HuH-7.5 (cell line): ENCODE measurements around the gene SNRPA1.

Source experiments
- DNase-seq: peaks from one replicate; pipeline ENCODE4 v3.0.0; 2011; ENCODE audit warnings: low spot score

The SNRPA1 gene

GRCh38 chr15:101294731-101295606, at the start of gene SNRPA1:
TSS of gene SNRPA1 (minus strand) at chr15:101295248. CDS start at chr15:101295178, 70 bp downstream.
- peak; percentile 93 for DNase-seq

- no peak for DNase-seq
Measured at GRCh38 chr15:101342056-101342455, 47.0 kb upstream of the SNRPA1 start.

DNA sequence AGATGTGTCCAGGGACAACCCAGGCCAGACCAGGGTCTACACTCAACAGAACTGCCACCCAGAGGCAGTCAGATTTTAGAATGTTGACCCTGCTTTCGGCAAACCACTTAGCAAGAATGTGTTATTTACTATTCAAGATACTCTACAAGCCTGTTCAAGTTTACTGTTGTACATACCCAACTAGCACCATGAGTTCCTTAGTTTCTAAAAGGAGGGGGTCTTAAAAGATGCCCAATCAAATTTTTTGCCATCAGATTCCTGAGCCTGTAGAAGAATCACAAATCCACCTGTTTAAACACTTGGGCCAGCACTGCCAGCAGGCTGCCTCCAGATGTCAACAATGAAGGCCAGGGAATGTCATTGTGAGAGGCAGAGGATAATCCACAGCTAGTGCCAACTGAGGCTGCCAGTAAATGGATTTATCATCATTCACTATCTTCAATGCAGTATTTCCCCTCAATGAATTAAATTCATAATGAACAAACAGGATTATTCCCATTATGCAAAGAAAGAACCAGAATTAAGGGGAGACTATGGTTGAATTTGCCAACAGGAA, 43.5 kb upstream of the SNRPA1 start:
- DNase-seq = no peak

- no peak for DNase-seq
Measured at GRCh38 chr15:101337976-101338375, 42.9 kb upstream of the SNRPA1 start.

- peak; percentile 65 for DNase-seq
Measured at GRCh38 chr15:101333907-101334789, 39.1 kb upstream of the SNRPA1 start.

GRCh38 chr15:101332061-101332467, 37.0 kb upstream of the SNRPA1 start:
- no peak for DNase-seq

- DNase-seq = no peak
Measured at GRCh38 chr15:101329867-101330380, 34.9 kb upstream of the SNRPA1 start.

- no peak for DNase-seq
Measured at GRCh38 chr15:101329309-101329863, 34.3 kb upstream of the SNRPA1 start.

DNA sequence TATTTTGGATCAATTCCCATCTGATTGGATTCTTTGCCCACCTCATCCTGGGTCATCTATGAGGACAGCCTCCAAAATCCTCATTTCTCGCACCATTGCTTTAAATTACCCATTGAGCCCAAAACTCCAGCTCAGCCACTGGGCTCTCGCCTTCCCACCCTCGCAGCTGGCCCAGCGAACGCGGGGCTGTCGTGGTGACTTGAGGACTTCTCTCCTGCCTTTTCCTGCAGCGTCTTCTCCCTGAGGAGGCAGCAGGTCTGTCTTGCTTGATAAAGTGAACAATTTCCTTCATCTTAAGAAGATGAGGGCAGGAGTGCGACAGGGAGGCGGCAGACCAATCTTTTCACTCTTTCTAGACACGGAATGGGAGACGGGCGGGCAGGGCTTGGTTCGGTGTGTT, 33.0 kb upstream of the SNRPA1 start:
- no peak for DNase-seq

DNA sequence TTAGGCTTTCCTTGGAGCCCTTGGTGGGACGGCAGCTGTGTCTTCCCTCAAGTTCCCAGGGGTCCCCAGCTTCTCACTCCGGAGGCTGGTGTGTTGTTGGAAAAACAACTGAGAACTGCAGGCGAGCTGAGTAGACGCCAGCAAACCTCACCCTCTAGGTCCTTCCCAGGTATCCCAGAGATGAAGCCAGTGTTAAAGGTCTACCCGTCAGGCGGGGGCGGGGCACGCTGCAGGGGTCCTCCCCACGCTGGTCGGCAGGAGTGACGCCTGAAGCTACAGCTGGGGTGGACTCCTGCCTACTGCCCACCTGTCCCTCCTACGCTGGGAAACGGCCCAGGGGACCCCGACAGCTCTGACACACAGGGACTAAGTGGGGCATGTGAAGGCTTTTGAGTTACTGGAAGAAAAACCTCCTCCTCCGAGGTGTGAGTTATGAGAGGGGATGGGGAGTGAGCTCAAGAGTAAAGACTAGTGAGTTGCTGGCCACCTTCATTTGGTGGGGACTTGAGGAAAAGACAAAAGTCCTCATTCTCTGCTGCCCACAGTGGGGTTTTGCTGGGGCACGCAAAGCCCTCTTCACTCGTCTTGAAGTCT, 32.2 kb upstream of the SNRPA1 start:
- no peak for DNase-seq

DNA sequence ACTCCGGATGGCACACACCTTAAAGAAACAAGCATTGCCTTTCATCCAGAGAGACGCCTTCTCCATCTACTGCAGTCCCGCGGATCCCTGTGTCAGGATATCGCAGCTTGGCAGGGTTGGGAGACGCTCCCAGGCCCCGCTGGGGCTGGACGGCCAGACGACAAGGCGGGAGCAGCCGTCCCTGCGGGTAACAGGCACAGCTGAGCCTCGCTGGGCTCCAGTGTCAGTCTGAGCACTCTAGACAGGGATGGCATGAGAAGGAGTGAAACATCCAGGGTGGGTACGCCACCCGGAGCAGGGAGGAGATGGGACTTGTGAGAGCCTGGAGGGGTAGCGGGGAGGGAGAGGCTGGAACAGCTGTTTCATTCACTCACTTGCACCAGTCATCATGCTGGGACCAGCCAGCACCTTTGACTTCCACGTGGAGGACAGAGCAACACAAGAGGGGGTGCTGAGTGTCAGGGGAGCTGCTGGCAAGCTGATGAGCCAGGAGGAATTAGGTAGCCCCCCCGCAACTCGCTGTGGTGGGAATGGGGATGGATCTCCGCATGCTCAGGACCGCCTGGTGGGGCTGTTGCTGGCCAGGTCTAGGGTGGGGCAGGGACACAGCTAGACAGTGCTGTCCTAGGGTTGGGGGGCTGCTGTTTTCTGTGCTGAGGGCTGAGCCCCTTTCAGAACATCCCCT, 31.6 kb upstream of the SNRPA1 start:
- DNase-seq = no peak

GRCh38 chr15:101326026-101326315, 30.9 kb upstream of the SNRPA1 start:
- no peak for DNase-seq

DNA sequence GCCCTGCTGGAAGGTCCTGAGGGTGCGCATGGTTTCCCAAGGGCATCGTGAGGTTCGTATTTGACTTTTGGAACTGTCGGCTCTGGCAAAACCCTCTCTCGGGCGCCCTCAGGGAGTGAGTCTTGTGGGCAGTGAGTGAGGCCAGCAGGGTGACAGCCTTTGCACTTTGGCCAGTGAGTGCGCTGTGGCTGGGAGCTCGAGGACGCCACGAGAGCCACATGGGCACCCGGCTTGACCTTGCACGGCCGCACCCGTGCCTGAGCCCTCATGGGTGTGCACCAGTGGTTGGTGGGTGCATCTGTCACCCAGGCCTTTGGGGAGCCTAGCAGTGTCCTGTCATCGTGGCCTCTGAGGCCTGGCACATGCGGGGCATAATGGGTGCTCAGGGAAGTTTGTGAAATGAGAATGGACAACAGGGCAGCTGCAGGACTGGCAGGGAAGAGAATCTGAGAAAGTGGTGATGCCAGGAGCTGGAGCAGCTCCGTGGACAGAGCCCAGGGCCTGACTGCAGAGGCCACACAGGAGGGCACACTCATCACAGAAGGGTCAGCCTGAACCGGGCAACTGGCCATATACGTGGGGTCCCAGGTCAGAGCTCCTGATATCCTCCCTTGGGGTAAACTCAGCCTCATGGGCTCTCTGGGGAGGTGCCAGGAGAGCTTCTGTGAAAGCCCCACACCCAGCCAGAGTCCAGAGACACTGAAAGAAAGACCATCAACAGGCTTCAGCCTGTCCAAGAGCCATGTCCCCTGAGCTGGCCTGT, 30.4 kb upstream of the SNRPA1 start:
- no peak for DNase-seq

GRCh38 chr15:101324524-101325177, 29.6 kb upstream of the SNRPA1 start:
- DNase-seq = peak; percentile 54

DNA sequence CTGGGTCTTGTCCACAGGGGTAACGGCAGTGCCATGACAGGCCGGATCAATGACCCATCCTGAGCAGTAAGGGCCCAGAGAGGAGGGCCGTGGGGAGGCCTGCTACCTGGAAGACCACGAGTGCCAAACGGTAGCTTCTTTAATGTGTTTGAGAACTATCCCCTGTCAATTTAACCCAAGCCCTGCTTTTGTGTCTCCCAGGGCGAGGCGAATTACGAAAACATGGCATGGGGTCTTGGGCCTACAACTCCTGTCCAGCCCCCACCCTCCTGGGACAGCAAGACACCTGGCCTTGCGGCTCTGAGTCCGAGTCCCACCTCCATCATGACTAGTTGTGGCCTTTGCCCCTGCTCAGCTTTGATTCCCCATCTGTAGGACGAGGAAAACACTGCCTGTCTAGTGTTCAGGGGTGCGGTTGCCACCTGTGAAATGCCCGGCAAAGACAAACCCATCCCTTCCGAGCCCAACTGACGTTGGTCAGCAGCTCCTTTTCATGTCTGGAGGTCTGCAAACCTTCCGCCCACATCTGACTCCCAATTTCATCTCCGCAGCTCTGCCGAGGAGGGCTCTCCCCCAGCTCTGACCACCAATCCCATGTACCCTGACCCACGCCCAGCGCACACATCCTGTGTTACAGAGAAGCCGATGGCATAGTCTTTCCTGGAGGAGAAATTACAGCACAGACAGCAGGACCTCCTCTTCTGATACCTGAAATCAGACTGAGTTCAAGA, 28.9 kb upstream of the SNRPA1 start:
- no peak for DNase-seq

DNA sequence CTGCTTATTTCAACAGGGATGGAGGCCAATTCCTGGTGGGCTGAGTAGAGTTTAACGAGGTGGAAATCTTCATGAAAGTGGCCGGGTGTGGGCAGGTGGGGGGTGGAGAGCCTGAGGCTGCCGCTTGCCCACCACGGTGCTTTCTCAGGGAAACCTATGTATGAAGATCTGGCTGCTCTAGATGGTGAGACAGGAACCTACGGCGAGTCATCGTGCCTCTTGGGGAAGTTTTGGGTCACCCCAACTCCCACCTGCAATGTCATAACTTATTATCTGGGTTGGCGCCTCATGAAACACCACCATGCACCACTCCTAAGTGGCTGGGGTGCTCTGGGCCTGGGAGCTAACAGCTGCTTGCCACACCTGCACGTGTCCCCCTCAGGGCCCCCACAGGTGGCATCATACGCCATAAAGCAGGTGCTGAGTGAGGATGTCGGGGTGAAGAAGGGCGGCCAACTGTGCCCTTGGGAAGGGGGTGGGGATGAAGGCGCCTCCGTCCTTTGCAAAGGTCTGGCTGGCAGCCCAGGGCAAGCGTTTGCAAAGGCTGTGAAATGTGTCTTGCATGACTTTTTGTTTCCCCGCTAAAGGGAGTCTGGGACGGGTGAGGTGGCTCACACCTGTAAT, 27.9 kb upstream of the SNRPA1 start:
- DNase-seq = no peak

- DNase-seq = no peak
Measured at GRCh38 chr15:101322016-101322695, 27.1 kb upstream of the SNRPA1 start.

GRCh38 chr15:101320501-101321052, 25.5 kb upstream of the SNRPA1 start:
- DNase-seq = no peak
